WTC11 (cell line): ENCODE results near the gene EGLN2.

Source experiments
- KAT7 ChIP-seq: sonication (generic); formaldehyde crosslinking; IDR thresholded peaks from 2 replicates; pipeline ENCODE4 v1.8.1; 2023; ENCODE audit warnings: missing genetic modification reagents, mild to moderate bottlenecking, borderline replicate concordance
- SP1 ChIP-seq: sonication (generic); formaldehyde crosslinking; conservative IDR thresholded peaks from 2 replicates; pipeline ENCODE4 v1.8.1; 2022; ENCODE audit warnings: missing genetic modification reagents
- ZNF219 ChIP-seq: sonication (generic); formaldehyde crosslinking; IDR thresholded peaks from 2 replicates; pipeline ENCODE4 v1.8.0; 2023; ENCODE audit warnings: missing genetic modification reagents, mild to moderate bottlenecking, borderline replicate concordance
- ZNF232 ChIP-seq: sonication (generic); formaldehyde crosslinking; IDR thresholded peaks from 2 replicates; pipeline ENCODE4 v1.8.0; 2022; ENCODE audit warnings: mild to moderate bottlenecking, missing genetic modification reagents
- ZNF263 ChIP-seq: sonication (generic); formaldehyde crosslinking; IDR thresholded peaks from 2 replicates; pipeline ENCODE4 v1.8.1; 2022; ENCODE audit warnings: low read depth, mild to moderate bottlenecking, moderate library complexity, missing genetic modification reagents
- TF ChIP-seq, protein P1 (sequence below): sonication (generic); formaldehyde crosslinking; IDR thresholded peaks from 2 replicates; pipeline ENCODE4 v1.8.1; 2023; ENCODE audit warnings: mild to moderate bottlenecking, missing genetic modification reagents, borderline replicate concordance
- TF ChIP-seq, protein P2 (sequence below): fragments of 200-600 bp; IDR thresholded peaks from 2 replicates; pipeline ENCODE4 v1.8.0; 2022; ENCODE audit warnings: antibody characterized with exemption

- TF ChIP-seq SP1 (CRISPR knock-in tag) (no peak), ZNF263 (CRISPR knock-in tag) (no peak), KAT7 (CRISPR knock-in tag) (no peak), ZNF219 (CRISPR knock-in tag) (no peak), ZNF232 (CRISPR knock-in tag) (no peak)
- TF ChIP-seq, protein P1, sequence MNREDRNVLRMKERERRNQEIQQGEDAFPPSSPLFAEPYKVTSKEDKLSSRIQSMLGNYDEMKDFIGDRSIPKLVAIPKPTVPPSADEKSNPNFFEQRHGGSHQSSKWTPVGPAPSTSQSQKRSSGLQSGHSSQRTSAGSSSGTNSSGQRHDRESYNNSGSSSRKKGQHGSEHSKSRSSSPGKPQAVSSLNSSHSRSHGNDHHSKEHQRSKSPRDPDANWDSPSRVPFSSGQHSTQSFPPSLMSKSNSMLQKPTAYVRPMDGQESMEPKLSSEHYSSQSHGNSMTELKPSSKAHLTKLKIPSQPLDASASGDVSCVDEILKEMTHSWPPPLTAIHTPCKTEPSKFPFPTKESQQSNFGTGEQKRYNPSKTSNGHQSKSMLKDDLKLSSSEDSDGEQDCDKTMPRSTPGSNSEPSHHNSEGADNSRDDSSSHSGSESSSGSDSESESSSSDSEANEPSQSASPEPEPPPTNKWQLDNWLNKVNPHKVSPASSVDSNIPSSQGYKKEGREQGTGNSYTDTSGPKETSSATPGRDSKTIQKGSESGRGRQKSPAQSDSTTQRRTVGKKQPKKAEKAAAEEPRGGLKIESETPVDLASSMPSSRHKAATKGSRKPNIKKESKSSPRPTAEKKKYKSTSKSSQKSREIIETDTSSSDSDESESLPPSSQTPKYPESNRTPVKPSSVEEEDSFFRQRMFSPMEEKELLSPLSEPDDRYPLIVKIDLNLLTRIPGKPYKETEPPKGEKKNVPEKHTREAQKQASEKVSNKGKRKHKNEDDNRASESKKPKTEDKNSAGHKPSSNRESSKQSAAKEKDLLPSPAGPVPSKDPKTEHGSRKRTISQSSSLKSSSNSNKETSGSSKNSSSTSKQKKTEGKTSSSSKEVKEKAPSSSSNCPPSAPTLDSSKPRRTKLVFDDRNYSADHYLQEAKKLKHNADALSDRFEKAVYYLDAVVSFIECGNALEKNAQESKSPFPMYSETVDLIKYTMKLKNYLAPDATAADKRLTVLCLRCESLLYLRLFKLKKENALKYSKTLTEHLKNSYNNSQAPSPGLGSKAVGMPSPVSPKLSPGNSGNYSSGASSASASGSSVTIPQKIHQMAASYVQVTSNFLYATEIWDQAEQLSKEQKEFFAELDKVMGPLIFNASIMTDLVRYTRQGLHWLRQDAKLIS (CRISPR knock-in tag): no peak
- TF ChIP-seq, protein P2, sequence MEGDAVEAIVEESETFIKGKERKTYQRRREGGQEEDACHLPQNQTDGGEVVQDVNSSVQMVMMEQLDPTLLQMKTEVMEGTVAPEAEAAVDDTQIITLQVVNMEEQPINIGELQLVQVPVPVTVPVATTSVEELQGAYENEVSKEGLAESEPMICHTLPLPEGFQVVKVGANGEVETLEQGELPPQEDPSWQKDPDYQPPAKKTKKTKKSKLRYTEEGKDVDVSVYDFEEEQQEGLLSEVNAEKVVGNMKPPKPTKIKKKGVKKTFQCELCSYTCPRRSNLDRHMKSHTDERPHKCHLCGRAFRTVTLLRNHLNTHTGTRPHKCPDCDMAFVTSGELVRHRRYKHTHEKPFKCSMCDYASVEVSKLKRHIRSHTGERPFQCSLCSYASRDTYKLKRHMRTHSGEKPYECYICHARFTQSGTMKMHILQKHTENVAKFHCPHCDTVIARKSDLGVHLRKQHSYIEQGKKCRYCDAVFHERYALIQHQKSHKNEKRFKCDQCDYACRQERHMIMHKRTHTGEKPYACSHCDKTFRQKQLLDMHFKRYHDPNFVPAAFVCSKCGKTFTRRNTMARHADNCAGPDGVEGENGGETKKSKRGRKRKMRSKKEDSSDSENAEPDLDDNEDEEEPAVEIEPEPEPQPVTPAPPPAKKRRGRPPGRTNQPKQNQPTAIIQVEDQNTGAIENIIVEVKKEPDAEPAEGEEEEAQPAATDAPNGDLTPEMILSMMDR: no peak
Measured at GRCh38 chr19:40829205-40829604, 30.2 kb downstream of the EGLN2 start.
